Stimulated activated CD8-positive, alpha-beta memory T cell treated with anti-CD3 and anti-CD28 coated beads, Interleukin-4, amount 100 ng/mL, for 4 hours (primary cell): ENCODE measurements around the gene CABS1.

Experiments
- DNase-seq, 2 donors: peaks; one replicate each; pipeline ENCODE4 v3.0.0-alpha.2; 2020; ENCODE audit warnings: low read depth in 2 of 2, low spot score in 1 of 2

Gene CABS1

DNA sequence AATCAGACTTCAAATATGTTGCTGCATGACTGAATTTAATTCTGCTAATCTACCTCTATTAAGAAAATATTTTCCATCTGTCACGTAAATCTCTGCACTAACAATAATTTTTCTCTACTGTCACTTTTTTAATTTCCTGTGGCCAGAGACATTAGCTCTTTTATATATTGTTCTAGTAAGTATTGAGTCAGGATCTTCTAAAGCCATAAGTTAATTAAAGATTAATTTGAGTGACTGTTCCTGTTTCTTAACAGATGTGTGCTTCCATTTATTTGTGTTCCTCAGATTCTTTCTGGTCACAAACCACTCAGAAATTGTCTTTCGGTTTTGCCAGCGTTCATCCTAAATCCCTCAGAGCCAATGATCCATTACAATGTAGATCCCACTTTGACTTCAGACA is 45.8 kb downstream of the CABS1 start:
- DNase-seq, result no peak

DNA sequence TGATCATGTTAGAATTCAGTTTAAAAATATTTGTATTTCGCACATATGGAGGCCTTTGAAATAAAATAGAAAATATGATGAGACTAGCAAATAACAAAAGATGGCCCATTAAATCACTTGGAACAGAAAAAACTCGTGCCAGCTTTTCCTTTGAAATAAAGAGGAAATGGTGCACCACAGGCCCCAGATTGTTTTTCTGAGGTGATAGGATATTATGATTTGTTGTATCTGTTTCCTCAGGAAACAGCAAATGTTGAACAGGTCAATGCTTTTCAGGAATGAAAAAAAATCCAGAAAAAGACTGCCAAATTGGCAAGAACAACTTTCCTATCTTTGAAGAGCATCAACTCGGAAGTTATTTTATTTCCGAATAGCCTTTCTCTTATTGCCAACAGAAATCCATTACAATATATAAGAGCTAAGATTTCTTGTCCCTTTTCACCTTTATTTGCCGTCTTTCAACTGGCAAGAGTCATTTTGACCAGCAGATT is 48.0 kb downstream of the CABS1 start, which contains the start of gene SMR3B:
SMR3B (plus strand) TSS at position 441 of the 491 bp plus-strand sequence. CDS start 1,380 bp downstream, outside the sequence.
- no peak for DNase-seq
